Tongue (tissue), 2 donors: ENCODE results near the gene CPNE7. TPM values are rescaled to one million over a fixed set of nuclear protein-coding genes. Genes with fewer than 3 reads are reported as not detected.
A peak's percentile ranks its signal among the peaks of the same experiment; 100 is the strongest.
"Not testable (repeated sequence)": the region's sequence is repeated elsewhere in the genome, so short reads cannot be mapped to it uniquely, and the experiment has no call there.

Source experiments
- DNase-seq: peaks from one replicate; pipeline ENCODE4 v3.0.0-alpha.2; 2015
- total RNA-seq: library from RNA; depleted of rRNA; stranded (reverse); fragments of >200 nt; gene quantifications from one replicate; pipeline ENCODE4 v1.2.3, GENCODE V29; 2014

Gene CPNE7
- total RNA-seq, 1 donor from 2014 or later: not detected

GRCh38 chr16:89565506-89566372, 9.8 kb upstream of the CPNE7 start:
- DNase-seq: peak; percentile 46

GRCh38 chr16:89567656-89568594, 7.6 kb upstream of the CPNE7 start:
- no peak for DNase-seq

- no peak for DNase-seq
These were observed 5.8 kb upstream of the CPNE7 start for GRCh38 chr16:89569506-89570341.

- DNase-seq: no peak
These were observed 5.1 kb upstream of the CPNE7 start for GRCh38 chr16:89570342-89570923.

GRCh38 chr16:89570983-89571598, 4.5 kb upstream of the CPNE7 start:
- DNase-seq: not testable (repeated sequence)

GRCh38 chr16:89571636-89572035, 3.9 kb upstream of the CPNE7 start:
- no peak for DNase-seq

GRCh38 chr16:89572073-89572484, 3.5 kb upstream of the CPNE7 start:
- no peak for DNase-seq

GRCh38 chr16:89572485-89573205, 2.9 kb upstream of the CPNE7 start:
- no peak for DNase-seq

GRCh38 chr16:89573826-89574680, 1.5 kb upstream of the CPNE7 start:
- DNase-seq: no peak

- DNase-seq: no peak
These were observed 794 bp upstream of the CPNE7 start for GRCh38 chr16:89574681-89575246.

- DNase-seq: no peak
These were observed 846 bp downstream of the CPNE7 start for GRCh38 chr16:89576153-89577054.

- DNase-seq: no peak
These were observed 1.6 kb downstream of the CPNE7 start for GRCh38 chr16:89577055-89577759.

GRCh38 chr16:89579351-89579750, 3.8 kb downstream of the CPNE7 start:
- DNase-seq: no peak

- no peak for DNase-seq
These were observed 5.6 kb downstream of the CPNE7 start for GRCh38 chr16:89581045-89581695.

GRCh38 chr16:89581861-89582563, 6.5 kb downstream of the CPNE7 start:
- DNase-seq: no peak

- no peak for DNase-seq
These were observed 7.1 kb downstream of the CPNE7 start for GRCh38 chr16:89582614-89583196.
